Heart left ventricle (tissue), 16 donors: Measurements from ENCODE around the gene RFX2. TPM values are rescaled to one million over a fixed set of nuclear protein-coding genes. Genes with fewer than 3 reads are reported as not detected.

Source experiments
- ATAC-seq, 4 donors: fragments of 200-7000 bp; cut with Tn5 transposase; one replicate each; pipeline ENCODE4 v1.9.1; 2020 to 2022; ENCODE audit warnings: moderate library complexity in 4 of 4, mild to moderate bottlenecking in 3 of 4, moderate number of reproducible peaks in 1 of 4
- DNase-seq, 5 donors: peaks; one replicate each; pipeline ENCODE4 v3.0.0-alpha.2; 2020
- H3K27ac ChIP-seq, 12 donors: fragments of 200-600 bp; sonication (generic) in 4 of 12; one replicate each; pipeline versions ENCODE4 v1.5.0 to v1.8.0; 2016 to 2022; ENCODE audit warnings: mild to moderate bottlenecking in 2 of 12
- H3K27me3 ChIP-seq, 9 donors: fragments of 200-600 bp; sonication (generic) in 2 of 9; one replicate each; pipeline versions ENCODE4 v1.5.1 to v1.8.0; 2016 to 2022; ENCODE audit warnings: mild to moderate bottlenecking in 3 of 9
- H3K36me3 ChIP-seq, 9 donors: fragments of 200-600 bp; sonication (generic) in 2 of 9; one replicate each; pipeline versions ENCODE4 v1.5.0 to v1.8.0; 2018 to 2022; ENCODE audit warnings: mild to moderate bottlenecking in 2 of 9
- H3K4me1 ChIP-seq, 12 donors: fragments of 200-600 bp; sonication (generic) in 4 of 12; one replicate each; pipeline versions ENCODE4 v1.5.0 to v1.8.0; 2016 to 2022; ENCODE audit warnings: mild to moderate bottlenecking in 3 of 12
- H3K4me3 ChIP-seq, 12 donors: fragments of 200-600 bp; sonication (generic) in 4 of 12; one replicate each; pipeline versions ENCODE4 v1.5.0 to v1.8.0; 2017 to 2022; ENCODE audit warnings: mild to moderate bottlenecking in 9 of 12, moderate library complexity in 4 of 12
- H3K9me3 ChIP-seq, 12 donors: fragments of 200-600 bp; sonication (generic) in 4 of 12; one replicate each; pipeline versions ENCODE4 v1.5.0 to v1.8.0; 2016 to 2022; ENCODE audit warnings: mild to moderate bottlenecking in 1 of 12
- POLR2A ChIP-seq, 2 donors: fragments of 450-650 bp; IDR thresholded peaks; one replicate each; pipeline ENCODE4 v1.6.1; 2017; ENCODE audit warnings: antibody characterized with exemption in 2 of 2, mild to moderate bottlenecking in 2 of 2, moderate library complexity in 2 of 2
- WGBS, 4 donors: extraction: QIAGEN DNeasy Blood & Tissue Kit in 2 of 4; methylation state at CpG; one replicate each; pipeline versions ENCODE4 v1.1.5 to v1.1.7; 2013 to 2018; 5-methylcytosine and 5-hydroxymethylcytosine counted together
- intact Hi-C, 10 donors: fragments of 100-400 bp; cut with DNase I; formaldehyde crosslinking; loops; one replicate each; pipeline versions ENCODE4 v1.11.1 to v1.14.2; 2022
- polyA plus RNA-seq, 2 donors: library from polyadenylated mRNA; stranded (reverse); fragments of 200-250 nt; gene quantifications; one replicate each; pipeline ENCODE4 v1.2.3, GENCODE V29; 2013
- total RNA-seq, 9 donors: library from RNA; depleted of rRNA in 2 of 9; stranded (reverse); fragments of >200 nt in 2 of 9; fragmentation: NEBNext Ultra II Directional in 3 of 9; extraction: Animal tissue kit (Norgen Biotek cat#: 25700) in 3 of 9; gene quantifications; one replicate each; pipeline versions ENCODE4 v1.1.0 to v1.2.4, GENCODE V29; 2016 to 2023
- TF ChIP-seq, protein P1 (sequence below), 12 donors: fragments of 200-600 bp; sonication (generic) in 4 of 12; IDR thresholded peaks; one replicate each; pipeline versions ENCODE4 v1.5.0 to v1.8.0; 2018 to 2022; ENCODE audit warnings: antibody characterized with exemption in 12 of 12, mild to moderate bottlenecking in 5 of 12
- donor health status: ischemic (EF 13 %, LVEDD 7.1; RV severe dilation, severe dysfunction).
- donor health status: healthy with polysubstance abuse.
- donor health status: DM: no; HTN: yes; CAD: no.
- donor health status: DM: no; HTN: no; CAD: no.
- donor health status: ischemic (EF 25% LVEDD 6.9; RV normal size, moderate dysfunction).
- donor health status: ischemic (EF 25% LVEDD 5.7; RV mildly dilated, moderate dysfunction).
- donor health status: healthy.
- donor health status: DM: yes; HTN: yes; CAD: no.
- donor health status: ischemic (EF 35%, LVEDD 5.7; RV mildly dilated, moderate dysfunction).
- donor health status: nonischemic (EF 11% LVEDD 7.7; RV severe dilation, severe dysfunction).
- donor health status: DM: yes; HTN: yes; CAD: no.
- donor health status: PGD.
- donor health status: ischemic (EF 29% LVEDD 5.4; RV normal size, mild dysfunction).
- donor health status: nonischemic (EF 23%, LVEDD 6.1; RV moderate dilation, normal function).

RFX2 gene
- total and polyA plus RNA-seq, 11 donors = 2.8 to 20.0 (median 5.9) TPM

DNA sequence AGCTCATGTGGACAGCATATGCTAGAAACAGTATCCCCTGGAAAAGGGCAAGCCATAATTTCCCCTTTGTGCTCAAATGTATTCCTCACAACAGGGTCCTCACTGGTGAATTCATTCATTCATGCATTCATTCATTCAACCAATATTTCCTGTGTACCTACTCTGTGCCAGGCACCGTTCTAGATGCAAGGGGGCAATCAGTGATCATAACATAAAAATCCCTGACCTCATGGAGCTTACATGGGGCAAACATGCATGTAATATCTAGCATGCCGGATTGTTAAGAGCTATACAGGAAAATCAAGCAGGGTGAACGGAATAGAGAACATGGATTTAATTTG lies 134.9 kb downstream of the RFX2 start:
- Histone ChIP-seq H3K27ac (no peak overlapping the region), H3K4me1 (peaks cover 10 to 78% (median 48%) of the 10 kb centered on the region in 12 donors), H3K36me3 (peaks cover 0 to 35% (median 10%) of the 10 kb centered on the region in 9 donors), H3K27me3 (no peaks in the 10 kb centered on the region), H3K4me3 (no peak overlapping the region), H3K9me3 (no peaks in the 10 kb centered on the region)
- DNase-seq (no peak), ATAC-seq (no peak)
- intact Hi-C loops = loop anchor here in 3 of 10 donors (5.0 to 10.0 kb wide), 4 partner anchors 71 to 173 kb away; partner anchors contain the start of genes NDUFA11 (in 2 of the 3), VMAC (in 2 of the 3) and NRTN (in 1 of the 3)
- TF ChIP-seq POLR2A (IDR thresholded peaks at IDR 0.05) = no peak
- TF ChIP-seq, protein P1, sequence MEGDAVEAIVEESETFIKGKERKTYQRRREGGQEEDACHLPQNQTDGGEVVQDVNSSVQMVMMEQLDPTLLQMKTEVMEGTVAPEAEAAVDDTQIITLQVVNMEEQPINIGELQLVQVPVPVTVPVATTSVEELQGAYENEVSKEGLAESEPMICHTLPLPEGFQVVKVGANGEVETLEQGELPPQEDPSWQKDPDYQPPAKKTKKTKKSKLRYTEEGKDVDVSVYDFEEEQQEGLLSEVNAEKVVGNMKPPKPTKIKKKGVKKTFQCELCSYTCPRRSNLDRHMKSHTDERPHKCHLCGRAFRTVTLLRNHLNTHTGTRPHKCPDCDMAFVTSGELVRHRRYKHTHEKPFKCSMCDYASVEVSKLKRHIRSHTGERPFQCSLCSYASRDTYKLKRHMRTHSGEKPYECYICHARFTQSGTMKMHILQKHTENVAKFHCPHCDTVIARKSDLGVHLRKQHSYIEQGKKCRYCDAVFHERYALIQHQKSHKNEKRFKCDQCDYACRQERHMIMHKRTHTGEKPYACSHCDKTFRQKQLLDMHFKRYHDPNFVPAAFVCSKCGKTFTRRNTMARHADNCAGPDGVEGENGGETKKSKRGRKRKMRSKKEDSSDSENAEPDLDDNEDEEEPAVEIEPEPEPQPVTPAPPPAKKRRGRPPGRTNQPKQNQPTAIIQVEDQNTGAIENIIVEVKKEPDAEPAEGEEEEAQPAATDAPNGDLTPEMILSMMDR (IDR thresholded peaks at IDR 0.05) = no peak
- WGBS, 4 donors = 84 to 91% (median 91%) methylated on average over 3 of the region's 3 CpGs

DNA sequence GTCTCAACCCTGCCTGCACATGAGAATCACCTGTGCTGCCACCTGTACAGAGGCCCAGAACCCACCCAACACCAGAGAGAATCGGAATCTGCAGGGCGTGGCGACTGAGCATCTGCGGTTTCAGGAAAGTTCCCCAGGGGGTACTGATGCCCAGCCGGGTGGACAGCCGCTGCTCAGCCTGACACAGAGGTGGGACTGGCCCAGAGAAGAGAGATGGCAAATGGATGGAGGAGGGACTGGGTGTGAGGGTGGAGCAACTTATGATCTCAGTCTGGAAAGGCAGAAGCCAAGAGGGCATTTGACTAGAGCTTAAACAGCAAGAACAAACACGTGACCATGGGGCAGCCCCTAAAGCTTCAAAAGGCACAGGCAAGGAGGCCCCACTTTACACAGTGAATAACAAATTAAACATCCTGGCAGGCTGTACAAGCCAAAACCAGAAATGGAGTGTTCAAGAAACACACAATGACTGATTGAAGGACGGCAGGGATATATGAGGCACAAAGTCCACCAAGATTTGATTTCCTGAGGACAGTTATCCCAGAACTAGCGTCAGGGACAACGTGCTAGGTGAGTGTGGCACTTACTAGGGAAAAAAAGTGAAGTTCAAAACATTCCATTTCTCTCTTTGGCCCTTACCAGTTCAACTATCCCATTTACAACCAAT lies 135.4 kb downstream of the RFX2 start:
- peaks cover 10 to 80% (median 48%) of the 10 kb centered on the region in 12 donors for H3K4me1 ChIP-seq
- DNase-seq = peak in 1 of 5 donors; percentile 44
- H3K27me3 ChIP-seq = no peaks in the 10 kb centered on the region
- ATAC-seq = no peak
- no peaks in the 10 kb centered on the region for H3K9me3 ChIP-seq
- peaks cover 0 to 35% (median 10%) of the 10 kb centered on the region in 9 donors for H3K36me3 ChIP-seq
- H3K27ac ChIP-seq = no peak overlapping the region
- H3K4me3 ChIP-seq = no peak overlapping the region
- intact Hi-C loops = loop anchor here in 3 of 10 donors (5.0 to 10.0 kb wide), 4 partner anchors 70 to 173 kb away; partner anchors contain the start of genes NDUFA11 (in 2 of the 3), VMAC (in 2 of the 3) and NRTN (in 1 of the 3)
- 77 to 80% (median 77%) methylated on average over 10 of the region's 10 CpGs for WGBS, 4 donors
- TF ChIP-seq, protein P1 (IDR thresholded peaks at IDR 0.05) = no peak
- no peak for TF ChIP-seq POLR2A (IDR thresholded peaks at IDR 0.05)

DNA sequence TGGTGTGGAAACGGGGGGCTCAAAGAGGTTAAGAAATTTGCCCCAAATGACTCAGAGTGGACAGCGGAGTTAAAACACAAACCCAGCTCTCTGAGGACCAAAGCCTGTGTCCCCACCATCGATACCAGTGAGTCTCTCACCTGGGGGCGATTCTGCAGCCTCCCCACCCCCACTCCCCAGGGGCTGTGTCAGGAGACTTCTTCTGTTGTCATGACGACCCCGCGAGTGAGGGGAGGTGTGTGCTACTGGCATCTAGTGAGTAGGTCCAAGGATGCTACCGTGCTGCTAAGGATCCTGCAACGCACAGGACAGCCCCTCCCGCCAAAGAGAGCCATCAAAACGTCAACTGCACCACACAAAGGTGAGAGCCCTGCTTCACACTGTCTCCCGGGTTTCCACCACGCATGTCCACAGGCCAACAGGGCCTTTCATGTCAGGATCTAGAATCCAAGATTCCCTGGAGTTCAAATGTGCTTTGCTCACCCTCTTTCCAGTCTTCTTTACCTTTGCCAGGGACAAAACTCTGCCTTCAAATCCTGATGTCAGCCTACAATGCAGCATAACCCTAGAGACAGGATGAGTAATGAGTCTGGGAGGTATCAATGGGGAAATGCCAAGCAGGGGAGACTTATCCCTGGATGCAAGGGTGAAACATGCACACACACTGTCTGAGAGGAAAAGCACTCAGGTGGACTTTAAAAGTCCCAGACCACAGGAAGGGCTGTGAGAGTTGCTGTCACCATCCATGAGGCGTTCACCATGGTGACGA lies 136.2 kb downstream of the RFX2 start:
- Histone ChIP-seq H3K4me1 (peaks cover 10 to 80% (median 48%) of the 10 kb centered on the region in 12 donors), H3K27ac (no peak overlapping the region), H3K27me3 (no peaks in the 10 kb centered on the region), H3K9me3 (no peaks in the 10 kb centered on the region), H3K36me3 (peaks cover 0 to 35% (median 10%) of the 10 kb centered on the region in 9 donors), H3K4me3 (no peak overlapping the region)
- 78 to 83% (median 82%) methylated on average over 13 to 15 of the region's 15 CpGs for WGBS, 4 donors
- no peak for ATAC-seq
- intact Hi-C loops = loop anchor here in 2 of 10 donors (10.0 kb wide), 2 partner anchors 69 to 169 kb away; partner anchors contain the start of genes NDUFA11 (in 1 of the 2), NRTN (in 1 of the 2) and VMAC (in 1 of the 2)
- TF ChIP-seq POLR2A (IDR thresholded peaks at IDR 0.05) = no peak
- TF ChIP-seq, protein P1 (IDR thresholded peaks at IDR 0.05) = no peak
- peak in 1 of 5 donors; percentile 15 for DNase-seq

DNA sequence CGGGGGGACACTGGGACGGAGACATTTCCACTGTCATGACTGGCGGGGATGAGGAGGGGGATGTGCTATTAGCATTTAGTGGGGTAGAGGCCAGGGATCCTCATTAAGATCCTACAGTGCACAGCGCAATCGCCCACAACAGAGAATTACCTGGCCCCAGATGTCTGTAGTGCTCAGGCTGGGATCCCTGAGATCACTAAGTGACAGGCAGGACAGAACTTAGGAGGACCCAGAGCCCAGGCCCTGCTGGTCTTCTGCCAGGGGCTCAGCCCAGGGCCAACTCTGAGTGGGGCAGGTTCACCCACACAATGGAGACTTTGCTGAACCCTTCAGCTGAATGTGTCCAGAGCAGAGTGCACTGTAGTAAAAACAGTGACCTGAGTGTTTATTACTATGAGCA lies 136.9 kb downstream of the RFX2 start:
- no peaks in the 10 kb centered on the region for H3K9me3 ChIP-seq
- peaks cover 12 to 80% (median 51%) of the 10 kb centered on the region in 12 donors for H3K4me1 ChIP-seq
- no peak overlapping the region for H3K4me3 ChIP-seq
- ATAC-seq (no peak), DNase-seq (peak in 1 of 5 donors; percentile 16)
- H3K36me3 ChIP-seq = peaks cover 0 to 35% (median 10%) of the 10 kb centered on the region in 9 donors
- no peak overlapping the region for H3K27ac ChIP-seq
- WGBS, 4 donors = 84 to 93% (median 90%) methylated on average over 5 of the region's 5 CpGs
- TF ChIP-seq, protein P1 (IDR thresholded peaks at IDR 0.05) = no peak
- no peak for TF ChIP-seq POLR2A (IDR thresholded peaks at IDR 0.05)
- H3K27me3 ChIP-seq = no peaks in the 10 kb centered on the region
- intact Hi-C loops = loop anchor here in 2 of 10 donors (10.0 kb wide), 2 partner anchors 69 to 169 kb away; partner anchors contain the start of genes NDUFA11 (in 1 of the 2), NRTN (in 1 of the 2) and VMAC (in 1 of the 2)
